Adrenal gland (tissue), 12 donors: ENCODE data around the gene NAP1L4. TPM values are rescaled to one million over a fixed set of nuclear protein-coding genes. Genes with fewer than 3 reads are reported as not detected.
A peak's percentile ranks its signal among the peaks of the same experiment; 100 is the strongest.

Experiments
- DNase-seq, 7 donors: peaks; one replicate each; pipeline ENCODE4 v3.0.0-alpha.2; 2019 to 2020
- H3K27ac ChIP-seq, 5 donors: fragments of 200-600 bp; sonication (generic) in 4 of 5; 1 replicate in 3 of 5; 2 replicates in 2 of 5; pipeline versions ENCODE4 v1.5.1 to v1.8.0; 2016 to 2020; ENCODE audit warnings: mild to moderate bottlenecking in 1 of 5
- H3K27me3 ChIP-seq: fragments of 200-600 bp; 2 replicates; pipeline ENCODE4 v1.8.0; 2021
- H3K36me3 ChIP-seq, 2 donors: fragments of 200-600 bp; replicated peaks in 1 of 2; 1 replicate in 1 of 2; 2 replicates in 1 of 2; pipeline versions ENCODE4 v1.5.1 to v1.8.0; 2018 to 2022
- H3K4me1 ChIP-seq, 2 donors: fragments of 200-600 bp; replicated peaks in 1 of 2; 1 replicate in 1 of 2; 2 replicates in 1 of 2; pipeline versions ENCODE4 v1.5.1 to v1.8.0; 2018 to 2021
- H3K4me3 ChIP-seq, 4 donors: fragments of 200-600 bp; sonication (generic) in 3 of 4; one replicate each; pipeline ENCODE4 v1.5.1; 2016 to 2018
- H3K9me3 ChIP-seq, 3 donors: fragments of 200-600 bp; sonication (generic) in 1 of 3; replicated peaks in 1 of 3; 1 replicate in 2 of 3; 2 replicates in 1 of 3; pipeline versions ENCODE4 v1.5.1 to v1.8.0; 2016 to 2021
- CTCF ChIP-seq, 6 experiments: fragments of 450-650 bp in 4 of 6; fragments of 200-600 bp in 2 of 6; sonication (generic) in 1 of 6; IDR thresholded peaks; 1 replicate in 5 of 6; 2 replicates in 1 of 6; pipeline versions ENCODE4 v1.5.1 to v1.8.0; 2016 to 2021; ENCODE audit warnings: antibody characterized with exemption in 6 of 6, mild to moderate bottlenecking in 2 of 6, moderate library complexity in 1 of 6
- POLR2A ChIP-seq, 2 donors: fragments of 450-650 bp; IDR thresholded peaks; one replicate each; pipeline ENCODE4 v1.6.1; 2017; ENCODE audit warnings: antibody characterized with exemption in 2 of 2, mild to moderate bottlenecking in 2 of 2, moderate library complexity in 1 of 2
- WGBS, 4 donors: extraction: QIAGEN DNeasy Blood & Tissue Kit in 2 of 4; methylation state at CpG; one replicate each; pipeline versions ENCODE4 v1.1.5 to v1.1.7; 2013 to 2017; 5-methylcytosine and 5-hydroxymethylcytosine counted together
- intact Hi-C, 2 donors: fragments of 100-400 bp; cut with DNase I; formaldehyde crosslinking; loops; one replicate each; pipeline versions ENCODE4 v1.14.1 to v1.15.0; 2022 to 2023
- polyA plus RNA-seq, 3 donors: library from polyadenylated mRNA; stranded (reverse); fragments of 200-250 nt in 2 of 3; fragments of 350-450 nt in 1 of 3; fragmentation: Illumina TruSeq in 1 of 3; extraction: RNeasy Lipid Tissue Mini Kit (QIAGEN cat#74804) in 1 of 3; gene quantifications; one replicate each; pipeline ENCODE4 v1.2.3, GENCODE V29; 2013 to 2014
- total RNA-seq, 9 donors: library from RNA; depleted of rRNA in 4 of 9; stranded (reverse); fragments of >200 nt in 4 of 9; fragments of 120-200 nt in 1 of 9; fragmentation: NEBNext Ultra II Directional in 1 of 9; extraction: Animal tissue kit (Norgen Biotek cat#: 25700) in 1 of 9; gene quantifications; one replicate each; pipeline versions ENCODE4 v1.1.0 to v1.2.4, GENCODE V29; 2013 to 2023
- donor health status: healthy with polysubstance abuse.
- donor health status: Bipolar disorder and iron deficiency.
- donor health status: DM: yes; HTN: yes; CAD: no.
- donor health status: DM: no; HTN: no; CAD: no.
- donor health status: DM: no; HTN: no; CAD: no.
- donor health status: DM: yes; HTN: yes; CAD: no.

NAP1L4 gene
- total and polyA plus RNA-seq, 12 donors = 39.7 to 128 (median 79.9) TPM

DNA sequence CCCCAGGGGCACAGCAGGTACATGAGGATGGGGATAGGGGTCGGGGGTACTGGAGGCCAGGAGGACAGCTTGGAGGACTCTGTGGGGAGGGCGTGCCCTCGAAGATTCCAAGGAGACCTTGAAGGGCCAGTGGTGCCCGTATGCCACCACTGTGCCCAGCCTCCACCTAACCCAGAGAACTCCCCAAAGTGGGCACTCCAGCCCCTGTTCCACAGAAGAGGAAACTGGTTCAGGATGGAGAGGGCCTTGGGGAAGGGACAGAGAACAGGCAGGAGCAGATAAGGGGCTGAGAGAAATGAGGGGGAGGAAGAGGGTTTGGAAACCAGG lies 60.7 kb downstream of the NAP1L4 start:
- H3K9me3 ChIP-seq = no peaks in the 10 kb centered on the region
- TF ChIP-seq CTCF (IDR thresholded peaks at IDR 0.05) (no peak), POLR2A (IDR thresholded peaks at IDR 0.05) (no peak)
- H3K27ac ChIP-seq = no peak overlapping the region
- intact Hi-C loops = no loop called here
- 59 to 76% (median 69%) methylated on average over 3 to 4 of the region's 4 CpGs for WGBS, 4 donors
- peaks cover 16 to 23% of the 10 kb centered on the region in 2 donors for H3K4me1 ChIP-seq
- no peak for DNase-seq
- no peak overlapping the region for H3K4me3 ChIP-seq
- H3K36me3 ChIP-seq = no peaks in the 10 kb centered on the region
- peaks cover 11% of the 10 kb centered on the region for H3K27me3 ChIP-seq

- intact Hi-C loops = no loop called here
- peak; percentile 37 to 59 (median 48) for TF ChIP-seq CTCF (IDR thresholded peaks at IDR 0.05)
- no peak for TF ChIP-seq POLR2A (IDR thresholded peaks at IDR 0.05)
- peak; percentile 62 to 77 (median 70) for DNase-seq
- WGBS, 4 donors = 40 to 51% (median 47%) methylated on average over 11 to 21 of the region's 21 CpGs
- H3K36me3 ChIP-seq = no peaks in the 10 kb centered on the region
- H3K27ac ChIP-seq = peak overlapping the region in 2 of 5 donors; percentile 30 to 57
- H3K4me3 ChIP-seq = peak overlapping the region in 2 of 4 donors; percentile 53 to 63
- H3K27me3 ChIP-seq = peaks cover 11% of the 10 kb centered on the region
- H3K4me1 ChIP-seq = peaks cover 16 to 23% of the 10 kb centered on the region in 2 donors
- H3K9me3 ChIP-seq = no peaks in the 10 kb centered on the region
These were observed 61.3 kb downstream of the NAP1L4 start for GRCh38 chr11:2930704-2931419.

DNA sequence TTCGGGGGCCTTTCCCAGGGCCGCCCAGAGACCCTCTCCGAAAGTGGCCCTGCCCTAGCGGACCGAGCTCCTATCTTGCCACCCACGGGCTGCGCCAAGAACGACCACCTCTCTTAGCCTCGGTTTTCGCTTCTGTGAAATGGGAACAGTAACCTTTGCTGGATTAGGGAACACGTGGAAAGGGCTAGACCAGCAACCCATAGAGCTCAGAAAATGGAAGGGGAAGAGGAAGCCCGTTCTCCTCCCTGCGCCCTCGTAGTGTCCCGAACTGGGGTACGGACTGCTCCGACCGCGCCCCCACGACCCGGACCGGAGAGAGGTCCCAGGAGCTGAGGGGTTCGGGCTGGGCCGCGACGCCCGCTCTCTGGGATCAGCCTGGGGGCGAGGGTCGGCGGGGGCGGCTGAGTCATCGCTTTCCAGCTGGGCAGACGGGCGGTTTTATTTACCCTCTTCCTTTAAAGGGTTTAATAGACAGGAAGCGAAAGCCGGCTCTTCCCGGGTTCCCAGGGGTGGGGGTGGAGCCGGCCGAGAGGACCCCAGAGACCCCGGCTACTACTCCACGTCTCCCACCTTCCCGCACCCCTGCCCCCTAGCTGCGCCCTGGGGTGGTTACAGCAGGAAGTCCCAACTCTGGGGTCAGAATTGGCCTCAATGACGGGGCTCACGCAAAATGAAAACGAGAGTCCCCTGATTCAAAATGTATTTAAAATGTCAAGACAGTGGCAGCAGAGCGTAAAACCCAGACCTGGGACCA lies 62.0 kb downstream of the NAP1L4 start:
- H3K4me3 ChIP-seq = peak overlapping the region in 2 of 4 donors; percentile 53 to 63
- peak in 1 of 6 experiments; percentile 3 for TF ChIP-seq CTCF (IDR thresholded peaks at IDR 0.05)
- no peak for TF ChIP-seq POLR2A (IDR thresholded peaks at IDR 0.05)
- peaks cover 11% of the 10 kb centered on the region for H3K27me3 ChIP-seq
- H3K36me3 ChIP-seq = no peaks in the 10 kb centered on the region
- intact Hi-C loops = no loop called here
- peak in 2 of 7 donors; percentile 27 to 40 for DNase-seq
- H3K27ac ChIP-seq = peak overlapping the region in 3 of 5 donors; percentile 5 to 57 (median 30)
- H3K4me1 ChIP-seq = peaks cover 16 to 23% of the 10 kb centered on the region in 2 donors
- 6 to 10% (median 8%) methylated on average over 20 to 47 of the region's 47 CpGs for WGBS, 4 donors
- H3K9me3 ChIP-seq = no peaks in the 10 kb centered on the region

GRCh38 chr11:2929531-2929949 lies 62.6 kb downstream of the NAP1L4 start:
- TF ChIP-seq CTCF (IDR thresholded peaks at IDR 0.05) = no peak
- no peak for TF ChIP-seq POLR2A (IDR thresholded peaks at IDR 0.05)
- DNase-seq = peak in 5 of 7 donors; percentile 49 to 68 (median 60)
- peaks cover 16 to 23% of the 10 kb centered on the region in 2 donors for H3K4me1 ChIP-seq
- peak overlapping the region in 1 of 5 donors; percentile 57 for H3K27ac ChIP-seq
- H3K36me3 ChIP-seq = no peaks in the 10 kb centered on the region
- intact Hi-C loops = no loop called here
- 0 to 1% (median 0%) methylated on average over 1 to 48 of the region's 48 CpGs for WGBS, 4 donors
- H3K9me3 ChIP-seq = no peaks in the 10 kb centered on the region
- H3K4me3 ChIP-seq = peak overlapping the region in 2 of 4 donors; percentile 53 to 63
- H3K27me3 ChIP-seq = peaks cover 11% of the 10 kb centered on the region
